Measurements from ENCODE around the gene PIGO. TPM values are rescaled to one million over a fixed set of nuclear protein-coding genes. Genes with fewer than 3 reads are reported as not detected.

PIGO gene
- total RNA-seq, result 10 to 100 TPM; 14.9 to 30.5 (median 27.0) TPM

GRCh38 chr9:35096035-35096849 is at the start of gene PIGO:
Gene PIGO, minus strand, starts transcription at chr9:35096591. Its CDS starts 1,026 bp downstream, at chr9:35095565.
- TF ChIP-seq POLR2A (IDR thresholded peaks at IDR 0.05) (peak; percentile 80 to 87), CTCF (IDR thresholded peaks at IDR 0.05) (peak; percentile 58 to 89 (median 82))
- Histone ChIP-seq H3K9me3 (no peaks in the 10 kb centered on the region), H3K36me3 (peaks cover 0 to 39% (median 0%) of the 10 kb centered on the region in 3 donors), H3K4me1 (peaks cover 0 to 11% (median 1%) of the 10 kb centered on the region in 4 donors), H3K27ac (peak within 1 kb of the TSS; percentile 92 to 97 (median 96)), H3K27me3 (no peaks in the 10 kb centered on the region), H3K4me3 (peak within 1 kb of the TSS; percentile 68 to 73 (median 70))
- DNase-seq, result peak; percentile 90 to 96 (median 94)

GRCh38 chr9:35142037-35142436 is 45.6 kb upstream of the PIGO start:
- DNase-seq, result no peak
- H3K36me3 ChIP-seq, result no peaks in the 10 kb centered on the region
- H3K4me3 ChIP-seq, result no peak overlapping the region
- peaks cover 0 to 32% (median 5%) of the 10 kb centered on the region in 4 donors for H3K9me3 ChIP-seq
- TF ChIP-seq POLR2A (IDR thresholded peaks at IDR 0.05) (no peak), CTCF (IDR thresholded peaks at IDR 0.05) (no peak)
- H3K27me3 ChIP-seq, result no peaks in the 10 kb centered on the region
- H3K27ac ChIP-seq, result no peak overlapping the region
- no peaks in the 10 kb centered on the region for H3K4me1 ChIP-seq

GRCh38 chr9:35140093-35140492 is 43.7 kb upstream of the PIGO start:
- TF ChIP-seq POLR2A (IDR thresholded peaks at IDR 0.05), result no peak
- TF ChIP-seq CTCF (IDR thresholded peaks at IDR 0.05), result no peak
- peaks cover 0 to 25% (median 5%) of the 10 kb centered on the region in 4 donors for H3K9me3 ChIP-seq

GRCh38 chr9:35136866-35137265 is 40.5 kb upstream of the PIGO start:
- Histone ChIP-seq H3K4me1 (no peaks in the 10 kb centered on the region), H3K27ac (no peak overlapping the region), H3K36me3 (no peaks in the 10 kb centered on the region), H3K4me3 (no peak overlapping the region), H3K9me3 (peaks cover 0 to 9% (median 2%) of the 10 kb centered on the region in 4 donors), H3K27me3 (no peaks in the 10 kb centered on the region)
- DNase-seq, result no peak
- no peak for TF ChIP-seq POLR2A (IDR thresholded peaks at IDR 0.05)
- no peak for TF ChIP-seq CTCF (IDR thresholded peaks at IDR 0.05)

More at GRCh38 chr9:35140093-35140492, 43.7 kb upstream of the PIGO start:
- Histone ChIP-seq H3K27ac (no peak overlapping the region), H3K4me3 (no peak overlapping the region), H3K36me3 (no peaks in the 10 kb centered on the region), H3K27me3 (no peaks in the 10 kb centered on the region), H3K4me1 (no peaks in the 10 kb centered on the region)
- DNase-seq, result no peak

DNA sequence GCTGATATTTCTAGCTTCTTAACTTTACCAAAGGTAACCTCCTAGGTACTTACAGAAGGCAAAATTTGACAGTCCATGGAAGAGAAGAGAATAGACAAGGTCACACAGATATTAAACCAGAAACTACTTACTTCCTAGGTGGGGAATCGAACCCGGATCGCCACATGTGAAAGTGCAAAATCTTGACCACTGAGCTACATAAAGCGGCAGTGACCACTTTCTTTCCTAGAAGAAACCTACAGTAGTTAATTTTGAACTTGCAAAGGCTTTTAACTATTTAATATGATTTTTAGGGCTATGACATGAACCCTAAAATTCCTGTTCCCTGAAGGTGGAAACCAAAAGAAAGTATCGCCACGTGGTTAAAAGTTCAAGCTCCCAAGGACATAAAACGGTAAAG is 39.6 kb upstream of the PIGO start:
- H3K27ac ChIP-seq, result no peak overlapping the region
- H3K4me3 ChIP-seq, result no peak overlapping the region
- TF ChIP-seq POLR2A (IDR thresholded peaks at IDR 0.05), result no peak
- TF ChIP-seq CTCF (IDR thresholded peaks at IDR 0.05), result no peak
- H3K4me1 ChIP-seq, result no peaks in the 10 kb centered on the region
- no peak for DNase-seq
- no peaks in the 10 kb centered on the region for H3K36me3 ChIP-seq
- H3K27me3 ChIP-seq, result no peaks in the 10 kb centered on the region
- no peaks in the 10 kb centered on the region for H3K9me3 ChIP-seq
